Endometrium (tissue), 2 donors: ENCODE data around the gene NAALADL2.
"Not testable (repeated sequence)": the region's sequence is repeated elsewhere in the genome, so short reads cannot be mapped to it uniquely, and the experiment has no call there.

Source experiments
- FAIRE-seq: peaks from 2 replicates; lab custom pipeline; 2012; peaks lifted over from hg19 to GRCh38; lab: Jason Lieb, UNC
- donor health status: control.
- donor health status: control.

Gene NAALADL2

DNA sequence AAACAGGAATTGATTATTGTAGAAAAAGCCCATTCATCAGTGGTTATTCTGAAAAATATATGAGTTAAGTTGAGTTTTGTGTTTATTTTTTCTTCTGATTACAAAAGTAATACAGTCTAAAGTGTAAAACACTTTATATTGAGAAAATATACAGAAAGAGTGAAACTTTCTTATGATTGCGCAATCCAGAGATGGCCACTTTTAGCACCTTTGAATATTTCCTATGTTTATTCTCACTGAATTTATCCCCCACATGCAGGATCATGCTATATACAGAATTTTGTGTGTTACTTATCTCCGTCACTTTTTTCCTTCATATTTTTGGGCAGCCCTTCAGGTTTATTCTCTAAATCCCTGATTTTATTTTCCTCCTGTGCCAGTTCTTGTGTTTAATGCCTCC is 285.2 kb downstream of the NAALADL2 start:
- FAIRE-seq, result no peak

GRCh38 chr3:175146258-175146657 is 287.1 kb downstream of the NAALADL2 start:
- FAIRE-seq, result peak; percentile 43

- no peak for FAIRE-seq
Observed at GRCh38 chr3:175149675-175150074, 290.5 kb downstream of the NAALADL2 start.

GRCh38 chr3:175150812-175151401 is 291.8 kb downstream of the NAALADL2 start:
- no peak for FAIRE-seq

DNA sequence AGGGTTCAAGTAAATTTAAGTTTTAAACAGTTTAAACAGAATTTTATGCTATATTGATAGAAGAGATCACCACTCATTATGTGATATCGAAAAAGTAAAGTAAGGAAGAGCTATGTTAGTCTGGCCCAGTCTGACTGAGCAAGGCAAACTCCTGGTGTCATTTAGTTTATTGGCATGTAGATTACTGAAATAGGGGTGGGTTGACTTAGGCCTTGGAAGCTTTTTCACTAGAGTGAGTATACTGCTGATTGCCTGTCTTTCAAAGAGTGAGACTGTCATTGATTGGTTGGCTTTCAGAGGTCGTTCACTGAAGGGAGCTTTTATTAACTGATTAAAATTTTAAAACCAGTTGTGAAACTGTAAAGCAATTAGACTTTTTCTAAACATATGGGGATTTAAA is 294.5 kb downstream of the NAALADL2 start:
- no peak for FAIRE-seq

DNA sequence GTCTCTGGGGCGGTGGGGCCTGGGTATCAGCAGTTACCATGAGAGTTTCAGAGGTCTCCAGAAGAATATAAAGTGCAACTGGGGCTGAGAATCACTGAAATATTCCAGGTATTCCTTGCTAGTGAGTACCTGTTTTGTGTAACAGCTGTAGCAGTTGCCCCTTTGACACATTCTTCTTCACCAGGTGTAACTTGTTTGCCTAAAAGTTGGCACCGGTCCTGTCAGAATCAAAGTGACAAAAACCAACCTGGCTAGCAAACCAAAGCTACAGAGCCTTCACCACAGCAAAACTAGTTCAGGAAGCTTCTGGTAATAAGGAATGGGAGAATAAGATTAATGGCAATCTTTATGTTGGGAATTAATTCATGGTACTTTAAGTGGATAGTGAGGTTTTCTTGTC is 296.0 kb downstream of the NAALADL2 start:
- no peak for FAIRE-seq

DNA sequence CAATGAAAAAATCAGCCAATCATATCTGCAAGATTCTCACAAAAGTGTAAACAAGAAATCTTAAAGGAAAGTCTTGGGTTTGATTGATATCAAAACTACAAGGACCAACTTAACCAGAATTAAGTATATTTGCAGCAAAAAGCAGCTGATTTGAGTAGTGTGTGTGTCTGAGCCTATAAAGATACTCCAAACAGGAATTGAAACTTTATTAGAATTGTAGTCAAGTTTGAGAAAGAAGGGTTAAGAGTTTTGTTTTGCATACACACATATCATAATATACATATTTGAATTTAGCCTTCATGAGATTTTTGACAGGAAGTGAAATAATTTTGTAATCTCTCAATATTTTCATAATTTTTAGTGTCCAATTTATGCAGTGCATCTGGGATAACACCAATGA is 300.1 kb downstream of the NAALADL2 start:
- no peak for FAIRE-seq

DNA sequence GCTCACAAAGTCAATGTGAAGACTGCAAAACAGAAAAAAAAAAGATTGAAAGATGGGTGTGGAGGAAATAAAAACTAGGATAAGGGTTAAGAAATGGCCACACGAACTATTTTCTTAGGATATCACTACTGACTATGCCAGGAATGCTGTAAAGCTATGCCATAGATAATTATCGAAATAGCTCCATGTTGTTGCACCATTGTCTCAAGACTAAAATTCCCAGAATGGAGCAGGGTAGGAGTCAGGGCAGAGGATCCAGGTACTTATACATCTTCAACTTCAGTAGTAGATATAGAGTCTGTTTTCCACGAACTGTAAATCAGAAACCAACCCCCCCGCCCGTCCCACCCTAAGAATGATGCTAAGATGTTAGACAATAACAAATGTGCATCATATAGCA is 302.2 kb downstream of the NAALADL2 start:
- no peak for FAIRE-seq

DNA sequence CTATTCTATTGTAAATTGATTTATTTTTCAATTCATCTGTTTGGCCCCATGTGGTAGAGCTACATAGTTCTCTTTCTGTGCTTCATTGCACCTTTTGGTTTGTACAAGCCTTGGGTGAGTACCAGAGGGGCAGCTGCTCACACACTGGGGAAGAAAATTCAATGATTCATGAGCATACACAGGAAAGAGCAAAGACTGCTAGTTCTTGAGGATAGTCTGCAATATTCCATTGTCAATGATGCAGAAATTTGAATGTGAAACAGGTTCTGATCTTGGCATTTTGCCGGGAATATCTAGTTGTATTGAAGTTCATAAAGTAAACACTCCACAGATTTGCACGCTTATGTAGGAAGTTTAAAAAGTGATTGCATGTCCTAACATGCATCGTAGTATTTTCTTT is 304.6 kb downstream of the NAALADL2 start:
- no peak for FAIRE-seq

DNA sequence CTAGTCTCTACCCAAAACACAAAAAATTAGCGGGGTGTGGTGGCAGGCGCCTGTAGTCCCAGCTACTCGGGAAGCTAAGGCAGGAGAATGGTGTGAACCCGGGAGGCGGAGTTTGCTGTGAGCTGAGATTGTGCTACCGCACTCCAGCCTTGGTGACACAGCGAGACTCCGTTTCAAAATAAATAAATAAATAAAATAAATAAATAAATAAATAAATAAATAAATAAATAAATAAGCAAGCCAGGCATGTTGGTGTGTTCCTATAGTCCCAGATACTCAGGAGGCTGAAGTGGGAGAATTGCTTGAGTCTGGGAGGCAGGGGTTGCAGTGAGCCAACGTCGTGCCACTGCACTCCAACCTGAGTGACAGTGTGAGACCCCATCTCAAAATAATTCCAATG is 314.0 kb downstream of the NAALADL2 start:
- FAIRE-seq, result not testable (repeated sequence)

DNA sequence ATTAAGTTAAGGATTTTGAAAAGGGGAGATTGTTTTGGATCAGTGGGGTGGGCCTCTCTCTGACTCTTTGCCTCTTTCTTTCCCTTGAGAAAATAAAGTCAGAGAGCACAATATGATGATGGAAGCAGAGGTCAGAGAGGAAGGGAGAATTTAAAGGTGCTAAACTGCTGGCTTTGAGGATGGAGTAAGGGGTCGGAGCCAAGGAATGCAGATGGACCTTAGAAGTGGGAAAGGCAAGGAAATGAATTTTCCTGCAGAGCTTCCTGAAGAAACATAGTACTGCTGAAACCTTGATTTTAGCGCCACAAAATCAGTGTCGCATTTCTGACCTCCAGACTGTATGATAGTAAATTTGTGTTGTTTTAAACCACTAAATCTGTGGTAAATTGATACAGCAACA is 317.4 kb downstream of the NAALADL2 start:
- FAIRE-seq, result no peak

DNA sequence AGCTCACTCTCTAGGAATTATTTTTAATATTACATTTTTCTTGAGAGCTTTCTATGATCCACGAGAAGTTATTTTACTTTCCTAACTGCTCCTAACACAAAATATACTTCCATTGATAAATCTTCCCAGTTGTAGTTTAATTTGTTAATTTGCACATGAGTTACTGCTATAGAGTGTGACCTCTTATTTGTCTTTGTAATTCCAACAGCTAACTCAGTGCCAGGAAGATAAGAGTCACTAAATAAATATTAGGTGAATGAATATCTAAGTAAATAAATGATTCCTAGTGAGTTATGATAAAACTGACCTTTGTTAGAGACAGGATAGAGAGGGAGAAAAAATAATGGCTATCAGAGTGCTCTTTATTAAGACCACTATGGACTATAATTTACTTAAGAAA is 319.9 kb downstream of the NAALADL2 start:
- no peak for FAIRE-seq

DNA sequence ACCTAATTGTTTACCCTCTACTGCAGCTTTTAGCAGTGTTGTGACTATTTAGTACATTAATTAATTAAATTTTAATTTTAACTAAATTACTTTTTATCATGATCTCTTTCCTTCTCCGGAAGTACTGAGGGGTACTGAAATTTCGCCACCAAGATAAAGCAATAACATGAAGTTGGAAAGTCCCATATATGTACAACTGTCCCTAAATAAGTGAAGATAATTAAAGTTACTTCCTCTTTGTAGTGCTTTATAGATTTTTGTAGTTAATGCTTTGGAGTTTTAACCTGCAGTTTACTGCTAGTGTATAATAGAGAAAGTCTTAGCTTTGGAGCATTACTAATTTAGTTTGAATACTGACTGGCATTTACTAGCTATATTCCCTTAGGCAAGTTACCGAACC is 325.3 kb downstream of the NAALADL2 start:
- no peak for FAIRE-seq

DNA sequence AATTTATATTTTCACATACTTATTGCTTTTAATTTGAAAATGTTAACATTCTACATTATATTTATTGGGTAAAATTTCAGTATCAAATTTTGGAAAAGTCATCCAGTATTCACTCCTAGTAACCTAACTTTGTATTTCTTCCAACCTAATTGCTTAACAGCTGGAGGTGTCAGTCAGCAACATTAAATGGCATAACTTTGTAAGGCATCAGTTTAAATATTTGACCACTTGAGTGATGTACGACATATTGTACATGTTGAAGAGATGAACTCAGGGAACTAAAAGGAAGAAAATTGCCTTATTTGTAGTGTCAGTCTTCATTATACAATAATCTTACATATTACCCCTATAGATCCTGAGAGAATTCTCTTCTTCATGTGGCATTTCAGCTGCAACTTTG is 326.8 kb downstream of the NAALADL2 start:
- FAIRE-seq, result no peak

DNA sequence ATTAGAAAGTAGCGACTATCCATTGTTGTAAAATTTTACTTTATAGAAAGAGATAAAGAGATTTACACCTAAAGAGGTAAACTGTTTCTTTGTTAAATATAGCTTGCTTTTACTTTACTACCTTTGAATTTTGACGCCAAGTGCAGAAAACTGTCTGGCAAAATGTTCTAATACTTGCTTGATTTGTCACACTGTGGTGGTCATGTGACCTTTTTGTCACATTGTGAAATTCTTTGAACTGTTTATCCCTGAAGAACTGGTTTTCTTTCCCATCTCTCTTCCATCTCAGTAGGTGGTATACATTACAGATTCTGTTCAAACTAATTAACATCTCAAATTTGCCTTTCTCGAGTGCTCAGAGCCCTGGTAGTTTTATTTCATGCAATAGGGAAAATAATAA is 327.4 kb downstream of the NAALADL2 start:
- FAIRE-seq, result no peak

DNA sequence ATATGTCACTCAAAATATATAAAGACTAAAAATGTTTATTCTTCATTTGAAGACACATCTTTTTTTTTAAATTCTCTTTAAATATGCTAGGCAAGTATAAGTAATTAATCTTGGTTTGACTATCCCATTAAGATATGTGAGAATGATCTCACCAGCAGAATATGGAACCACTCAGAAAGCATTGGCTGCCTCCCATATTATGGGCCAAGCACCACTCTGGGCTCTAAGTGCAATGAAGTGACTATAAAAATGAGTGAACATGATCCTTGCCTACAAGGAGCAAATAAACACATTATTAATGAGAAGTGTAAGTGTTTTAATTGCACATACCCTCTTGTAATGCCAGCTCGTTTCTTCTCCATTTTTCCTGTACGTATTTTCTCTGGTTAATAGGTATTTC is 328.5 kb downstream of the NAALADL2 start:
- FAIRE-seq, result no peak

DNA sequence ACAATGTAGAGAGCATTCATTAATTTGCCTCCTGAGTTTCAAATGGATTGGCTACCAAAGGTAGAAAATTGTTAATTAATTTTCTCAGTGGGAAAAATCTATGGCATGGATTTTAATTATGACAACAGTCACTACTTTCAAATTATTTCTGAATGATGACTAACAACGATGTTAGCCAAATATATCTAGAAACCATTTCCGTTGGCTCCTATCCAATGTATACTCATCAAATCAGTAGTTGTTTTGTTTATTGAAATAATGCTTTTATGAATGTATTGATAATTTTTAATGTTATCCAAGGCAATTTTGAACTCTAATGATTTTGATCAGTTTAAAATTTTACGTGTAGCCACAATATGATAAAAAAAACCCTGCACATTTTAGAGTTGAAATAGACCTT is 333.4 kb downstream of the NAALADL2 start:
- FAIRE-seq, result no peak

- FAIRE-seq, result no peak
Observed at GRCh38 chr3:175193815-175194518, 334.8 kb downstream of the NAALADL2 start.

GRCh38 chr3:175198991-175199783 is 340.1 kb downstream of the NAALADL2 start:
- FAIRE-seq, result no peak

DNA sequence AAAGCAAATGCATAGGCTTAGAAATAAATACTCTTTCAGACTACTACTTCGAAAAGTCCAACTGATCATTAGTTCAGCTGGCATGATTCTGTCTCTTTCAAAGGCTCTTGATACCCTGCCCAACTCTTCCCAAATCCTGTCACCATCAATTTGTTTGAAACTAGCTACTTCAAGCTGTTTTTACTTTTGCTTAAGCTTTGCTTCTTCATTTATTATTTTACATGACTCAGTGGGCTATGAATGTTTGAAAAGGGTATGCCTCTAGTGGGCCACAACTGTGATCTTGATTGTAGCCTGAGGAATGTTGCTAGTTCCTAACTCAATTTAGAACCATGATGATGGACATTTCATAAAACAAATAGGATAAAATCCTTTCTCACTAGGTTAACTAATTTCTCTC is 340.8 kb downstream of the NAALADL2 start:
- FAIRE-seq, result no peak

GRCh38 chr3:175200391-175201095 is 341.4 kb downstream of the NAALADL2 start:
- no peak for FAIRE-seq

GRCh38 chr3:175207361-175207760 is 348.2 kb downstream of the NAALADL2 start:
- no peak for FAIRE-seq

DNA sequence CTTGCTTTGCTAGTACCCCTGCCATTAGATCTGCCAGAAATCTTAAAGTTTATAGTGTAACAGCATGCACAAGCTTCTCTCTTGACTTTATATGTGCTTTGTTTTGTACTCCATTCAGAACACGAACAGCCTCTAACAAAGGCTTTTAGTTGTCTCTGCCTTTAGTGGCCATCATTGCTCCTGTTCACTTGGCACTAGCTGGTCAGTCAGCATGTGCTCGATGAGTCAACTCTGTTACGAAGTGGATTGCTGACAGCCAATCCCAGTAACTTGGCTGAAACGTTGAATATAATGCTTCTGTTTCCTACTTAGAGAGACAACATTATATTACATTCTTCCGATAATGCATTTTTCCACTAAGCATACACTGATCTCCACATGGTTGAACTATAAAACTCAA is 349.2 kb downstream of the NAALADL2 start:
- FAIRE-seq, result no peak
